Right renal pelvis (tissue), 4 donors: ENCODE measurements around the gene TNFRSF6B. TPM values are rescaled to one million over a fixed set of nuclear protein-coding genes. Genes with fewer than 3 reads are reported as not detected.

Source experiments
- DNase-seq, 4 donors: peaks; one replicate each; pipeline ENCODE4 v3.0.0-alpha.2; 2013; ENCODE audit warnings: low read depth in 4 of 4, low spot score in 3 of 4, missing footprints in 1 of 4
- polyA plus RNA-seq, 4 donors: library from polyadenylated mRNA; unstranded; fragments of 120-200 nt; gene quantifications; one replicate each; pipeline ENCODE4 v1.2.1, GENCODE V29; 2013; ENCODE audit not compliant: insufficient read length in 4 of 4

Gene TNFRSF6B
- polyA plus RNA-seq, 4 donors: 1.1 to 2.7 (median 1.6) TPM

GRCh38 chr20:63744574-63745423 lies 48.3 kb downstream of the TNFRSF6B start:
- DNase-seq: no peak

- DNase-seq: no peak
Measured at GRCh38 chr20:63745424-63745805, 49.0 kb downstream of the TNFRSF6B start.

- no peak for DNase-seq
Measured at GRCh38 chr20:63745961-63746731, 49.7 kb downstream of the TNFRSF6B start.

GRCh38 chr20:63746751-63747315 lies 50.4 kb downstream of the TNFRSF6B start:
- DNase-seq: no peak

GRCh38 chr20:63747622-63748069 lies 51.2 kb downstream of the TNFRSF6B start:
- DNase-seq: no peak

Other genes with a start within 250 kb of the TNFRSF6B start
- gene KCNQ2, start 224.0 kb upstream of the TNFRSF6B start, polyA plus RNA-seq: 1 to 10 TPM; 4.9 to 9.0 (median 5.1) TPM
- gene EEF1A2, start 197.6 kb upstream of the TNFRSF6B start, polyA plus RNA-seq: 1 to 10 TPM in 3 of 4 donors, under 1 TPM in 1; 0.56 to 3.8 (median 1.4) TPM
- gene PPDPF, start 175.9 kb upstream of the TNFRSF6B start, polyA plus RNA-seq: 100 to 1,000 TPM; 159 to 425 (median 233) TPM
- 1 to 10 TPM in 2 of 4 donors, under 1 TPM in 2; 0.44 to 1.1 (median 0.81) TPM for gene PTK6, start 159.3 kb upstream of the TNFRSF6B start, polyA plus RNA-seq
- under 1 TPM in 3 of 4 donors, not detected in 1; 0.17 to 0.31 (median 0.24) TPM for gene SRMS, start 148.9 kb upstream of the TNFRSF6B start, polyA plus RNA-seq
- gene FNDC11, start 142.5 kb upstream of the TNFRSF6B start, polyA plus RNA-seq: 1 to 10 TPM in 3 of 4 donors, under 1 TPM in 1; 0.90 to 2.1 (median 1.1) TPM
- gene HELZ2, start 122.4 kb upstream of the TNFRSF6B start, polyA plus RNA-seq: 10 to 100 TPM; 10.1 to 15.3 (median 11.2) TPM
- gene GMEB2, start 69.6 kb upstream of the TNFRSF6B start, polyA plus RNA-seq: 10 to 100 TPM in 3 of 4 donors, 1 to 10 TPM in 1; 9.4 to 12.7 (median 10.7) TPM
- 10 to 100 TPM; 23.5 to 39.7 (median 29.3) TPM for gene STMN3, start 43.2 kb upstream of the TNFRSF6B start, polyA plus RNA-seq
- gene RTEL1, start 38.3 kb upstream of the TNFRSF6B start, polyA plus RNA-seq: 10 to 100 TPM; 15.8 to 18.2 (median 17.6) TPM
- 10 to 100 TPM; 29.9 to 41.3 (median 34.4) TPM for gene ARFRP1, start 11.3 kb downstream of the TNFRSF6B start, polyA plus RNA-seq
- gene ZGPAT, start 11.4 kb downstream of the TNFRSF6B start, polyA plus RNA-seq: 10 to 100 TPM; 15.2 to 24.6 (median 18.0) TPM
- 10 to 100 TPM in 1 of 4 donors, 1 to 10 TPM in 3; 4.6 to 13.6 (median 7.3) TPM for gene LIME1, start 40.0 kb downstream of the TNFRSF6B start, polyA plus RNA-seq
- gene SLC2A4RG, start 43.1 kb downstream of the TNFRSF6B start, polyA plus RNA-seq: 100 to 1,000 TPM in 1 of 4 donors, 10 to 100 TPM in 3; 75.7 to 142 (median 80.1) TPM
- gene ZBTB46, start 134.6 kb downstream of the TNFRSF6B start, polyA plus RNA-seq: 10 to 100 TPM; 16.7 to 20.1 (median 18.0) TPM
- gene ABHD16B, start 164.8 kb downstream of the TNFRSF6B start, polyA plus RNA-seq: not detected
- 10 to 100 TPM; 84.8 to 91.5 (median 87.1) TPM for gene TPD52L2, start 168.6 kb downstream of the TNFRSF6B start, polyA plus RNA-seq
- gene DNAJC5, start 198.5 kb downstream of the TNFRSF6B start, polyA plus RNA-seq: 10 to 100 TPM; 28.3 to 34.5 (median 31.1) TPM